ENCODE results near the gene ARSH.

Gene ARSH

GRCh38 chrX:2989565-2989964, 16.8 kb upstream of the ARSH start:
- Histone ChIP-seq H3K36me3 (ENCODE audit: insufficient read depth) (no peaks in the 10 kb centered on the region), H3K9ac (no peak overlapping the region), H3K4me3 (IDR thresholded peaks at IDR 0.05; ENCODE audit: insufficient read depth, low read depth, low read length) (no peak overlapping the region), H3K4me1 (ENCODE audit: low read depth, poor library complexity, severe bottlenecking) (no peaks in the 10 kb centered on the region), H3K79me2 (ENCODE audit: insufficient read depth, low read depth) (no peaks in the 10 kb centered on the region), H3K4me2 (no peak overlapping the region), H3K27me3 (ENCODE audit: insufficient read depth, low read depth) (no peaks in the 10 kb centered on the region), H3K27ac (no peak overlapping the region), H2AFZ (ENCODE audit: low read depth) (no peak overlapping the region), H4K20me1 (ENCODE audit: insufficient read depth) (no peaks in the 10 kb centered on the region)
- TF ChIP-seq CTCF (conservative IDR thresholded peaks at IDR 0.05; ENCODE audit: low read depth, low read length), result no peak

GRCh38 chrX:3010532-3010931, 4.2 kb downstream of the ARSH start:
- no peaks in the 10 kb centered on the region for H3K36me3 ChIP-seq (ENCODE audit: insufficient read depth)
- H3K79me2 ChIP-seq (ENCODE audit: insufficient read depth, low read depth), result no peaks in the 10 kb centered on the region

GRCh38 chrX:3017492-3017891, 11.1 kb downstream of the ARSH start:
- no peak for TF ChIP-seq CTCF (conservative IDR thresholded peaks at IDR 0.05; ENCODE audit: low read depth, low read length)
- Histone ChIP-seq H3K9ac (no peak overlapping the region), H3K4me3 (IDR thresholded peaks at IDR 0.05; ENCODE audit: insufficient read depth, low read depth, low read length) (no peak overlapping the region), H3K36me3 (ENCODE audit: insufficient read depth) (no peaks in the 10 kb centered on the region), H3K79me2 (ENCODE audit: insufficient read depth, low read depth) (no peaks in the 10 kb centered on the region), H4K20me1 (ENCODE audit: insufficient read depth) (no peaks in the 10 kb centered on the region), H3K27ac (no peak overlapping the region), H3K4me2 (no peak overlapping the region), H3K4me1 (ENCODE audit: low read depth, poor library complexity, severe bottlenecking) (no peaks in the 10 kb centered on the region), H3K27me3 (ENCODE audit: insufficient read depth, low read depth) (no peaks in the 10 kb centered on the region), H2AFZ (ENCODE audit: low read depth) (no peak overlapping the region)

More at GRCh38 chrX:3010532-3010931, 4.2 kb downstream of the ARSH start:
- H3K9ac ChIP-seq, result no peak overlapping the region
- no peak for TF ChIP-seq CTCF (conservative IDR thresholded peaks at IDR 0.05; ENCODE audit: low read depth, low read length)
- no peak overlapping the region for H2AFZ ChIP-seq (ENCODE audit: low read depth)
- no peaks in the 10 kb centered on the region for H3K27me3 ChIP-seq (ENCODE audit: insufficient read depth, low read depth)
- no peak overlapping the region for H3K4me2 ChIP-seq
- H3K4me3 ChIP-seq (IDR thresholded peaks at IDR 0.05; ENCODE audit: insufficient read depth, low read depth, low read length), result no peak overlapping the region
- no peaks in the 10 kb centered on the region for H3K4me1 ChIP-seq (ENCODE audit: low read depth, poor library complexity, severe bottlenecking)
- no peaks in the 10 kb centered on the region for H4K20me1 ChIP-seq (ENCODE audit: insufficient read depth)
- H3K27ac ChIP-seq, result no peak overlapping the region

GRCh38 chrX:3024176-3024575, 17.8 kb downstream of the ARSH start:
- Histone ChIP-seq H3K27me3 (ENCODE audit: insufficient read depth, low read depth) (no peaks in the 10 kb centered on the region), H3K9ac (no peak overlapping the region), H3K79me2 (ENCODE audit: insufficient read depth, low read depth) (no peaks in the 10 kb centered on the region), H3K4me2 (no peak overlapping the region), H3K4me3 (IDR thresholded peaks at IDR 0.05; ENCODE audit: insufficient read depth, low read depth, low read length) (no peak overlapping the region), H3K36me3 (ENCODE audit: insufficient read depth) (no peaks in the 10 kb centered on the region), H3K4me1 (ENCODE audit: low read depth, poor library complexity, severe bottlenecking) (no peaks in the 10 kb centered on the region), H3K27ac (no peak overlapping the region), H2AFZ (ENCODE audit: low read depth) (no peak overlapping the region), H4K20me1 (ENCODE audit: insufficient read depth) (no peaks in the 10 kb centered on the region)
- TF ChIP-seq CTCF (conservative IDR thresholded peaks at IDR 0.05; ENCODE audit: low read depth, low read length), result no peak
